Activated CD8-positive, alpha-beta memory T cell treated with anti-CD3 and anti-CD28 coated beads, Interleukin-2, amount 50 U/mL, for 4 hours (primary cell): ENCODE results near the gene UBTD1.

Experiments
- DNase-seq: peaks from one replicate; pipeline ENCODE4 v3.0.0-alpha.2; 2020

UBTD1 gene

DNA sequence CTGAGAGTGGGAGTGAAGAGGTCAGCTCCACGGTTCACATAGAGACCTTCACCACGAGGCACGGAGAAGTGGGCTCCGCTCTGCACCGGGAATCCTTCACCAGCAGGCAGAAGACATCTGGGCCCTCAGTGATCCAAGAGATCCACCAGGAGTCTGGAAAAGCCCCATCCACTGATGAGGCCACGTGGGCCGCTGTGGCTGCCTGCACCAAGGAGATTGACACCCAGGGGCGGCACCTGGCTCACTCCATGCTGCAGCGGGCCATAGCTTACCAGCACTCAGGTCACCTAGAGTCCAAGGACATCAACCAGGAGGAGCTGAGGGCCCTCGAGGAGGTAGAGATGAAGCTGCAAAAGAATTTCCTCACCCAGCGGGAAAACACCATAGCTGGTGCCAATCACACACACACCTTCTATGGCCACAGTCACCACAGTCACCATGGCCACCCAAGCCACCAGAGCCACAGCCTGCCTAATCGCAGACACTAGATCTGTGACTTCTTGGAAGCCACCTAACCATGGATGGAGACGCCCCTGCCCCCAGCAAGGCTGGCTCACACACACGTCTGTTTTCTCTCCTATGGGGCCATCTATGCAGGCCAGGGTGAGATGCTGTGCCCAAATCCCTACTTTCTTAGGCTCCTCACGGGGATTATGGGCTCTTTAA, 91.5 kb downstream of the UBTD1 start:
- no peak for DNase-seq

DNA sequence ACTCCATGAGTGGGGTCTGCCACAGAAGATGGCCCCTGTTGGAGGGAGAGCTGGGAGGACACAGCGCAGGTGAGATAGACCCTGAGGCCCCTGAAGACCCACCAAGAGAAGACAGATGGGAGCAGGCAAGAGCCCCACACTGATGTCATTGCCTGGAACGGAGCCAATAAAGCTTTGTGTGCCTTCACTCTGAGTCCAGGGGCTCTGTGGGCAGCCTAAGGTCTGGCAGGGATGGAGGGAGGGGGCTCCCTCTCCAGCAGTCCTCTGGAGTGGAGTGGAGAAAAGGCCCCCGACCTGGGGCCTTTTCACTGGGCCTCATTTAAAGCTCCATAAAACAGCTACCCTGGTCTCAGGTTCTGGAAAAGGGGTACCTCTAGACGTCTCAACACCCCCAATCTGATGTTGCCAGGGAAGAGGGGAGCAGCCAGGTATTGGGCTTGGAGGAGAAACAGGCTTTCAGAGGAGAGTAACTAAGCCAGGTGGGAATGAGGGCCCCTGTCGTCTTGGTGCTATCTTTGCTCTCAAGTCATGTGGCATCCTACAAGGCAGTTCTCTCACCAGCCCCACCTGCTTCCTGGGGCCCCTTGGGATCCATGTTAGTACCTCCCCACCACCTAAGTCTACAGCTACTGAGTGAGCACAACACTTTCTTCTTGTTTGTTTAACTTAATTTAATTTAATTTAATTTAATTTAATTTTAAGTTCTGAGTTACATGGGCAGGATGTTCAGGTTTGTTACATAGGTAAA, 92.2 kb downstream of the UBTD1 start:
- no peak for DNase-seq

DNA sequence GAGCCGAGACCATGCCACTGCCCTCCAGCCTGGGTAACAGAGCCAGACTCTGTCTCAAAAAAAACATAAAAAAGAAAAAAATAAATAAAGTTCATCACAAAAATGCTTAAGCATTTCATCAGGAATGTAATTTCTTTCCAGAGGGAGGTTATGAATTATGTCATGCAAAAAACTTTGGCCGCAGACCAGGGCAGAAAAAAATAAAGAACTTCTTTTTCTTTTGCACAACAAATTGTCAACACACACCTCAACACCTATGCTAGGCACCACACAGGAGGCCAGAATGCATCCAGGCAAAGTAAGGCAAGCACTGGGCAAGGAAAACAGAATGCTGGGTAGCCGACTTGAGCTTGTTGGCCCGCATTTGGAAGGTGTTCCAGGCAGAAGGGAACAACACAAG, 94.7 kb downstream of the UBTD1 start:
- DNase-seq: no peak

DNA sequence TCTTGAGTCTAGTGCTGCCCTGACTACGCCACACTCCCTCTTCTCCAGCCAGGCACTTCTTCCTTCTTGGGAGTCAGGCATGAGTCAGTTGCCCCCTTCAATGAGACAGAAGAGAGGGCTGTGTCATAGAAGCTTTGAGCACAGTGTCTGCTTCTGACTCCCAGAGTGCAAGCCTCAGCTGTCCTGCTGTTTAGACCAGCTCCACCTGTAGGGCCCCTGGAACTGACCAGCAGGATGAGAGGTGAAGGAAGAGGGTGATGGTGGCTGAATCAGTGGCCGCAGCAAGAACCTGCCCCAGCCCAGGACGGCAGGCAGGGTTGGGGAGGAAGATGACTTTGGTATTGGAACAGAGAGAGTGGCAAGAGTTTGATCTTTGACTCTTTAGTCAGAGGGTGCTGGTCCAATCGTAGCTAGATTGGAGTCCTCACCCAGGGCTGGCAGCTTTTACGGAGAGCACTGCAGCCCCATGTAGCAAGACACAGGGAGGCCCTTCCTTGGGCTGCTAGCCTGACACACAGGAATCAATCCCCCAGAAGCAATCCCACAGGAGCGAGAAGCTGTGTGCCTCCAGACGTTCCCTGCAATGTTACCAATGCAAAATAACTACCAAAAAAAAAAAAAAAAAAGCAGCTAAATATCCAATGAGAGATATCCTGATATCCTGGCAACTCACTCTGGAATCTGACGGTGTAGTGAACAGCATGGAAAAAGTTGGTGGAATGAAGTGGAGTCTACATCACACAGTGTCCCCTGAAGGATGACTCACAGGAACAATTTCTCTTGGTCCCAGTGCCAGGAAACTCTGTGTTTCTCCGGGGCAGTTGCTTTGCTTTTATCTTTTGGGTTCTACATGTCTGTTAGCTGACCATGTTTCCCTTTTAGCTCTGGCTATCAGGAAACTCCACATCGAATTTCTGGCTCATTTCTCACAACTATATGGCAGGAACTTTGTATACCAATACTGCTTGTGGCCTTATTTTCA, 97.7 kb downstream of the UBTD1 start:
- DNase-seq: no peak

GRCh38 chr10:97597778-97598177, 99.1 kb downstream of the UBTD1 start:
- no peak for DNase-seq

DNA sequence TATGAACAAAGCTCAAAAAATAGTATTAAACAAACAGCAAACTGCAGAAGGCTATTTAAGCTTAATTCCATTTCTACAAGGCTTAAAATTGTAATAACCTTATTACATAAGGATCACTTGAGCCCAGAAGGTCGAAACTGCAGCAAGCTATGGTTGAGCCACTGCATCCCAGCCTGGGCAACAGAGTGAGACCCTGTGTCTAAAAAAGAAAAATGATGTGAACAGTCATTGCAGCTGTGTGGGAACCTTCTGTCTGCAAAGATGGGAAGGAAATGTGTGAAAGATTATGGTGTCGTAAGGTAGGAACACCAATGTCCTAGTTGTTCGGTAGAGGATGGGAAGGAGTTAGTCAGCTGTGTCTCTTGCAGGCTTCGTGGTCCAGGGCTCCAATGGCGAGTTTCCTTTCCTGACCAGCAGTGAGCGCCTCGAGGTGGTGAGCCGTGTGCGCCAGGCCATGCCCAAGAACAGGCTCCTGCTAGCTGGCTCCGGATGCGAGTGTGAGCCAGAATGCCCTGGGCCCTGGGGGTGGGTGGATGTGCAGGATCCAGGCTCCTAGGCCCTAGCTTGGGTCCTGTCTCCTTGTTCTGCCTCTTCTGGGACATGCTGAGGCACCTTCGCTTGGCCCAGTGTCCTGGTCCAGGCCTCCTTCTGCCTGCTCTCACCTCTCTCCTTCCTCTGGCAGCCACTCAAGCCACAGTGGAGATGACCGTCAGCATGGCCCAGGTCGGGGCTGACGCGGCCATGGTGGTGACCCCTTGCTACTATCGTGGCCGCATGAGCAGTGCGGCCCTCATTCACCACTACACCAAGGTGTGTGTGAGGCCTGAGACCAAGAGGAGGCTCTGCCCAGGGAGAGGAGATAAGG, 99.9 kb downstream of the UBTD1 start:
- DNase-seq: no peak

DNA sequence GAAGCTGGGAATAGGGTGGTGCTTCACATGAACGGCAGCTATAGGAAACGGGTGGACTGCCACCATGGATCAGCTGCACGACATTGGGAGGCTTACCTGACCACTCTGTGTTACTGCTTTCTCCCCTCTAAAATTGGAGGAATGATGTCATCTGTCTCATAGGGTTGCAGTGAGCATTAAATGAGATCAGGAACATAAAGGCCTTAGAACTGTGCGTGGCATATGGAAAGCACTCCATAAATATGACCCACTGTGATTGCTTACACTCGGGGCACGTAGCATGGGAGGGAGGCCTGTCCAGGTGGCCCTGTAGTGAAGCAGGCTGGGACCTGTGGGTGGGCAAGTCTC, 100.5 kb downstream of the UBTD1 start:
- DNase-seq: no peak

- no peak for DNase-seq
Observed at GRCh38 chr10:97600616-97601015, 101.9 kb downstream of the UBTD1 start.

DNA sequence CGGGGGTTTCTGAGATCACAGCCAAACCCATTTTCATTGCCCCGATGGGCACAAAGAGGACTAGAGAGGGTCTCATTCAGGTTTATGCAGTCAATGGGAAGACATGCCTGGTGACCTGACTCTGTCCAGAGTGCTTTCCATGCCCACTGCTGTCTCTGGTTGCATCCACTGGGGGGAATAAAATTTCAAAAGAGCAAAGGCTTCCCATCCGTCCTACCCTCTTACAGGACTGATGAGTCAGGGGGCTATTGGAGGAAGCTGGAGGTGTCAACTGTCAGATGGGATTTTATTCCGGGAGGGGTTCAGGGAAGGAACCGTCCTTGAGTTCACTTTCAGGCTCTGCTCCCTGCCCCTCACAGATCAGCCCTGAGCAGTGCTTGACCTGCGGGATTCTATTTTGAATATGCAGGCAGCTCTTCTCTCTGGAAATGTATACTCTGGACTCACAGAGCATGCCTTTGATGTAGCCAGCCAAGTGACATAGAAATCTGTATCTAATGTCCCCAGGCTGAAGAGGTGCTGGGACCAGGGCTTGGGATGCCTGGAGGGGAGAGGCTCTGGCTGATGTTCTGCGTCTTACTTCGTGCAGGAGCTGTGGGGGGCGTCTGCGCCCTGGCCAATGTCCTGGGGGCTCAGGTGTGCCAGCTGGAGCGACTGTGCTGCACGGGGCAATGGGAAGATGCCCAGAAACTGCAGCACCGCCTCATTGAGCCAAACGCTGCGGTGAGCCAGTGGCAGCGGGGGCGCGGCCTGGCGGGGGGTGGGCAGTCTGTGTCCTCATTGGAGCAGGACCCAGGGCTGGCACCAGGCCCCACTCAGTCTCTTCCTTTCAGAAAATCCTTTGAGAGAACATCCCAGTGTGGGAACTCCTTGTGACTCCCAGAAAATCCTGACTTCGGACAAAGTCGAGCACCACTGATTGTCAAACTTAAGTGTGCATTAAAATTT, 102.8 kb downstream of the UBTD1 start:
- no peak for DNase-seq

GRCh38 chr10:97607095-97607636, 108.4 kb downstream of the UBTD1 start:
- no peak for DNase-seq

DNA sequence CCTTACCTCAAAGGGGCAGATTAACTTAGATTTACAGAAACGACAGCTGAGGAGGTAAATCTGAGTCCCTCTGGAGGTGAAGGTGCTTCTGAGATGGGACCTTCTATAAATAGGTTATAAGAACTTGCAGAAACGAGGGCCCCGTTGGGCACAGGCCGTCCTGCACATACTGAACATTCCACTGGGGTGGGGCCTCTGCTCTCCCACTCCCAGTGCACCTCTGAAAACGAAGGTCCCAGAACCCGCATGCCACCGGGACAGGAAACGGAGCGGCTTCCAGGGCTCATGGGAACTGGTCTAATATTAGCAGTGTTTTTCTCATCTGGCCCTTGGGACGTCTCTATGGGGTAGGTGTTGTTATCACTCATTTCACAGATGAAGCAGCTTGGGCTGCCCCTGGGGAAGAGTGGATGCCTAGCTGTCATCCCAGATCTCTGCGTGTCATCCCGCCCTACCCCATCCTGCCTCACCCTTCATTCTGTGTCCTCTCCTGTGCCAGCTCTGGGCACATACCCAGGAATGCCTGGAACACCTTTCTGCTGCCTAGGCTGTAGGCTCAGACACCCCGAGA, 110.4 kb downstream of the UBTD1 start:
- DNase-seq: no peak

GRCh38 chr10:97611473-97611872, 112.7 kb downstream of the UBTD1 start:
- no peak for DNase-seq

- DNase-seq: no peak
Observed at GRCh38 chr10:97612386-97612785, 113.7 kb downstream of the UBTD1 start.

DNA sequence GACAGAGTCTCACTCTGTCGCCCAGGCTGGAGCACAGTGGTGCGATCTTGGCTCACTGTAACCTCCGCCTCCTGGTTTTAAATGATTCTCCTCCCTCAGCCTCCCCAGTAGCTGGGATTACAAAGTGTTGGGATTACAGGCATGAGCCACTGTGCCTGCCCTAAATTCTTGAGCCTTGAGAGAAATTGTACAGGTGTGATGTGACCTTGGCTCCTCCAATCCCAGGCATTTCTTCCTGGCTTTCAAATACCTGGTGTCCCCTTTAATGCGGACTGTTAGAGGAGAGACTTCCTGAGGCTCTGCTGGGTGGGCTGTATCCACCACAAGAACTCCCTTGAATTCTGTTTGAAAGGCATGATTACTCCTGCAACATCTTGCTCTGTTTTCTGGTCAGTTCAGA, 119.6 kb downstream of the UBTD1 start:
- no peak for DNase-seq

DNA sequence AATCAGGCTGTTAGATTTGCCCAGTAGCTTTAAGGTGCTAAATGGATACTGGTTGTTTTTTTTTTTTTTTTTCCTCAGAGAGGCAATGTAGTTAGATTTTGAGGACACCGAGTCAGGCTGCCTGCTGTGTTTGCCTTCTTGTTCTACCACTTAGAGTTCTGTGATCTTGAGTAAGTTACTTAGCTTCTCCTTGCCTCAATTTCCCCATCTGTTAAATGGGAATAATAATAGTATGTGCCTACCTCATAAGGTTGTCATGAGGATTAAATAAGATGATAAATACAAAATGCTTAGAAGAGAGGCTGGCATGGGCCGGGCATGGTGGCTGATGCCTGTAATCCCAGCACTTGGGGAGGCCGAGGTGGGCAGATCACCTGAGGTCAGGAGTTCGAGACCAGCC, 120.0 kb downstream of the UBTD1 start:
- DNase-seq: no peak
